OCI-LY7 (cell line): ENCODE results near the gene SCG5.

ENCODE experiments used
- CTCF ChIP-seq: fragments of 200-600 bp; sonication (generic); conservative IDR thresholded peaks from 2 replicates; pipeline ENCODE4 v1.5.1; 2014; ENCODE audit warnings: mild to moderate bottlenecking, antibody characterized with exemption, low read length, moderate library complexity, mixed read lengths
- EZH2phosphoT487 ChIP-seq: fragments of 200-600 bp; sonication (generic); IDR thresholded peaks from 2 replicates; pipeline ENCODE4 v1.6.1; 2018; ENCODE audit warnings: low read depth, borderline replicate concordance, mild to moderate bottlenecking, mixed run types, antibody characterized with exemption, low read length, moderate library complexity, mixed read lengths

- TF ChIP-seq CTCF, result no peak
- TF ChIP-seq EZH2phosphoT487, result no peak
These were observed 18.0 kb downstream of the SCG5 start for GRCh38 chr15:32659340-32660155.
